Neutrophil (primary cell): ENCODE results near the gene LGR5.

Source experiments
- H3K27ac ChIP-seq: fragments of 200-600 bp; sonication (generic); 2 replicates; pipeline ENCODE4 v1.5.1; 2016; ENCODE audit warnings: mild to moderate bottlenecking, moderate library complexity
- H3K27me3 ChIP-seq: fragments of 200-600 bp; sonication (generic); 2 replicates; pipeline ENCODE4 v1.6.0; 2016; ENCODE audit warnings: mild to moderate bottlenecking
- H3K36me3 ChIP-seq: fragments of 200-600 bp; sonication (generic); 2 replicates; pipeline ENCODE4 v1.5.1; 2017
- H3K4me1 ChIP-seq, 2 experiments: fragments of 200-600 bp in 1 of 2; sonication (generic) in 1 of 2; 1 replicate in 1 of 2; 2 replicates in 1 of 2; pipeline versions ENCODE4 v1.5.1 to v1.6.1; 2013 to 2016; ENCODE audit warnings: low read depth in 1 of 2, low read length in 1 of 2, mild to moderate bottlenecking in 1 of 2, moderate library complexity in 1 of 2; ENCODE audit not compliant: control insufficient read depth in 1 of 2, insufficient read depth in 1 of 2
- H3K4me3 ChIP-seq, 2 experiments: fragments of 200-600 bp in 1 of 2; sonication (generic) in 1 of 2; 1 replicate in 1 of 2; 2 replicates in 1 of 2; pipeline ENCODE4 v1.5.1; 2013 to 2016; ENCODE audit warnings: low read depth in 1 of 2, low read length in 1 of 2, mild to moderate bottlenecking in 1 of 2, moderate library complexity in 1 of 2
- H3K9me3 ChIP-seq: fragments of 200-600 bp; sonication (generic); 2 replicates; pipeline ENCODE4 v1.5.1; 2016
- TF ChIP-seq, protein P1 (sequence below): fragments of 200-600 bp; sonication (generic); IDR thresholded peaks from 2 replicates; pipeline ENCODE4 v1.5.1; 2016; ENCODE audit warnings: antibody characterized with exemption

The LGR5 gene

GRCh38 chr12:71524626-71525025 is 85.0 kb downstream of the LGR5 start:
- TF ChIP-seq, protein P1, sequence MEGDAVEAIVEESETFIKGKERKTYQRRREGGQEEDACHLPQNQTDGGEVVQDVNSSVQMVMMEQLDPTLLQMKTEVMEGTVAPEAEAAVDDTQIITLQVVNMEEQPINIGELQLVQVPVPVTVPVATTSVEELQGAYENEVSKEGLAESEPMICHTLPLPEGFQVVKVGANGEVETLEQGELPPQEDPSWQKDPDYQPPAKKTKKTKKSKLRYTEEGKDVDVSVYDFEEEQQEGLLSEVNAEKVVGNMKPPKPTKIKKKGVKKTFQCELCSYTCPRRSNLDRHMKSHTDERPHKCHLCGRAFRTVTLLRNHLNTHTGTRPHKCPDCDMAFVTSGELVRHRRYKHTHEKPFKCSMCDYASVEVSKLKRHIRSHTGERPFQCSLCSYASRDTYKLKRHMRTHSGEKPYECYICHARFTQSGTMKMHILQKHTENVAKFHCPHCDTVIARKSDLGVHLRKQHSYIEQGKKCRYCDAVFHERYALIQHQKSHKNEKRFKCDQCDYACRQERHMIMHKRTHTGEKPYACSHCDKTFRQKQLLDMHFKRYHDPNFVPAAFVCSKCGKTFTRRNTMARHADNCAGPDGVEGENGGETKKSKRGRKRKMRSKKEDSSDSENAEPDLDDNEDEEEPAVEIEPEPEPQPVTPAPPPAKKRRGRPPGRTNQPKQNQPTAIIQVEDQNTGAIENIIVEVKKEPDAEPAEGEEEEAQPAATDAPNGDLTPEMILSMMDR, result no peak
- Histone ChIP-seq H3K4me3 (no peak overlapping the region), H3K27me3 (peaks cover 8% of the 10 kb centered on the region), H3K36me3 (no peaks in the 10 kb centered on the region), H3K9me3 (no peaks in the 10 kb centered on the region), H3K4me1 (no peaks in the 10 kb centered on the region), H3K27ac (no peak overlapping the region)

GRCh38 chr12:71533703-71534102 is 94.1 kb downstream of the LGR5 start:
- H3K9me3 ChIP-seq, result no peaks in the 10 kb centered on the region
- no peak overlapping the region for H3K4me3 ChIP-seq
- H3K36me3 ChIP-seq, result no peaks in the 10 kb centered on the region
- H3K27me3 ChIP-seq, result no peaks in the 10 kb centered on the region
- no peak overlapping the region for H3K27ac ChIP-seq
- TF ChIP-seq, protein P1, result no peak
- H3K4me1 ChIP-seq, result no peaks in the 10 kb centered on the region

- TF ChIP-seq, protein P1, result no peak
- H3K27ac ChIP-seq, result no peak overlapping the region
- no peaks in the 10 kb centered on the region for H3K4me1 ChIP-seq
- no peaks in the 10 kb centered on the region for H3K36me3 ChIP-seq
- no peaks in the 10 kb centered on the region for H3K27me3 ChIP-seq
- H3K4me3 ChIP-seq, result no peak overlapping the region
- H3K9me3 ChIP-seq, result no peaks in the 10 kb centered on the region
Measured at GRCh38 chr12:71536279-71536938, 96.8 kb downstream of the LGR5 start.

- Histone ChIP-seq H3K27ac (no peak overlapping the region), H3K36me3 (no peaks in the 10 kb centered on the region), H3K27me3 (no peaks in the 10 kb centered on the region), H3K9me3 (no peaks in the 10 kb centered on the region), H3K4me1 (no peaks in the 10 kb centered on the region), H3K4me3 (no peak overlapping the region)
- TF ChIP-seq, protein P1, result no peak
Measured at GRCh38 chr12:71536939-71537622, 97.5 kb downstream of the LGR5 start.

DNA sequence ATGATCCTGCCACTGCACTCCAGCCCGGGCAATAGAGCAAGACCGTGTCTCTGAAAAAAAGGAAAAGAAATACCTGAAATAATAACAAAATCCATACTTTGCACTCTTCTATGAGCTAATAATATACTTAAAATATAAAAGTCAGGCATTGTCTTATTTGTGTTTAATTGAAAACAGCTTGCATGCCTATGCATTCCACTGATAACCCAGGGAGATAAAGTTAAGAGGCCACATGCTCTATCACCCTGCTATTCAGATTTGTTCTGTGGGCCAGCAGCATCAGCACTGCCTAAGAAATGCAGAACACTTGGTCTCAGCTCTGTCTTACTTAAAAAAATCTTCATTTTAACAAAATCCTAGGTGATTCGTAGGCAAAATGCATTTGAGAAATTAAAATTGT is 99.2 kb downstream of the LGR5 start:
- Histone ChIP-seq H3K9me3 (no peaks in the 10 kb centered on the region), H3K27me3 (no peaks in the 10 kb centered on the region), H3K4me3 (no peak overlapping the region), H3K27ac (no peak overlapping the region), H3K36me3 (no peaks in the 10 kb centered on the region), H3K4me1 (no peaks in the 10 kb centered on the region)
- TF ChIP-seq, protein P1, result no peak
